EH (cell line): ENCODE data around the gene ENAH.
"Not testable (repeated sequence)": the region's sequence is repeated elsewhere in the genome, so short reads cannot be mapped to it uniquely, and the experiment has no call there.

ENCODE experiments used
- DNase-seq: peaks from one replicate; pipeline ENCODE4 v3.0.0-alpha.2; 2015; ENCODE audit warnings: low read depth

The ENAH gene

DNA sequence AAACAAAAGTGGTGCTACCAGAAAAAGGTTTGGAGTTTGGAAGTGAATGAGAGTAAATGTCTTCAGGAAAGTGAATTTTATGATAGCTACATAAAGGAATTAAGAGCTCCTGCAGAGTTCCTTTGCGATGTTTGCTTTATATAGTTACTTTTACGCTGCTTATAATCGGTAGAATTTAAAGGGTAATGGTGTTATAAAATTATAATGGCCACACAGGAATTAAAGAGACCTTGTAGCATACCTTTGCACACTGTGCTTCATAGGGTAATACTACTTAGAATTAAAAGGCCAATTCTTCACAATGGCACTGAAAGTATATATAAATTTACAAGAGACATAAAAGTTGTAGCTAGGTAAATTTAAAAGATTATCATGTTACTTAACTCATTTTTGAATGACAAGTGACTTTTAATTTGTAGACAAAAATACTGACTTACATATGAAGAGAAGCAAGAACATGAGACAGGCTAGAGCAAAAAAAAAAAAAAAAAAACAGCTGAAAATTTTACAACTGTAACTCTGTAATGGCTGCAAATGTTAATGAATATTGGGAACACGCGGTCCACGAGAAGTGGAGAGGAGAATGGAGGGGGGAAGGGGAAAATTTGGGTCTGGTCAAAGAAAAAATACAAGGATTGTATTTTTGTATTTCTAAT lies 159.2 kb downstream of the ENAH start:
- DNase-seq = no peak

GRCh38 chr1:225488676-225489075 lies 164.2 kb downstream of the ENAH start:
- no peak for DNase-seq

- DNase-seq = no peak
These were observed 166.1 kb downstream of the ENAH start for GRCh38 chr1:225486856-225487255.

- no peak for DNase-seq
These were observed 166.9 kb downstream of the ENAH start for GRCh38 chr1:225485991-225486530.

DNA sequence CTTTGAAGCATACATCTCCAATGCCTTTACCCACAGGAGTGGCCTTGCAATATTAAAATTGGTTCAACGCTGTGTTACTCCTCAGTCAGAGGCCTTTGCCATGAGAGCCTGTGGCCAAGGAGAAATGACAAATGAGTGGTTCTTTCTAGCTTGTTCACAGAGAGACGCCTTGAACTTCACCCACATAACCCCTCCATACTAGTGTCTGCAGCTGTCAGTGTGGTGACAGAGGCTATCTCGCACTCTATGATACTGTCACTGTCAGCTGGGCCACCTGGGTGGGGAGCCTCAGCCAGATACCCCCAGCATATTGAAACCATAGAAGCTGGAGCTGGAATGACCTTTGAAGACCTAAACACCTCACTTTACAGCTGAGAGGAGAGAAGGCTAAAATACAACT lies 167.7 kb downstream of the ENAH start:
- DNase-seq = no peak

GRCh38 chr1:225484657-225485214 lies 168.2 kb downstream of the ENAH start:
- peak; percentile 9 for DNase-seq

DNA sequence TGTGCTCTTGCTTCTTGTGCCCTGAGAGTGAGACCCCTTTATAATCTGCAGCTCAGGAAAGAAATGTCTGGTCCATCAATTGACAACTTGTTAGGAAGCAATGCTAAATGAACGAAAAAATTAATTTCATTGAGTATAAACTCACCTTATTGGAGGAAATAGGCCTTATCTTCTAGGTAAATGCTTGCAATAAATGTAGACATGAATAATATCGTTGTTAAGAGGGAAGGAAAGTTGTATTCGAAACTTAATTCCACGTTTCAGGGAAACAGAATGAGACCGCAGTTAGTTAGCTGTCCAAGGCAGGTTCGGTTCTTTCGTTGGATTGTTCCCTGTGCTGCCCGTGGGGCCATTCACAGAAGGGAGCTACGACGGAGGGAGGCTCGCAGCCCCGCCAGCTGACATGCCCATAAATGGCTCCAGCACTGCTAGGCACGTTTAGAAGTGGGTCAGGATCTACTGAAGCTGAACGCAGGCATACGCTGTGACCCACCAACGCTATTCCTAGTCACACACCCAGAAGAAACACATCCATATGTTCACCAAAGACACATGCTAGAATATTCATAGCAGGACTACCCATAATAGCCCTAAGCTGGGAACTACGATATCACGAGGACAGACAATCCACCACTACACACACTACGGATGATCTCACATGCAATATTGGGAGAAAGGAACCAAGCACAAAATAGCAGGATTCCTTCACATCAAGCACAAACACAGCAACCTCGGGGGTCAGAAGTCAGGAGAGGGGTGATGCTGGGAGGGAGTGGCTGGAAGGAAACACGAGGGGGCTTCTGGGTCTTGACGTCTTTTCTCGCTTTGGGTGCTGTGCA lies 168.9 kb downstream of the ENAH start:
- DNase-seq = no peak

- DNase-seq = peak; percentile 83
These were observed 170.4 kb downstream of the ENAH start for GRCh38 chr1:225482421-225482950.

GRCh38 chr1:225481738-225482137 lies 171.2 kb downstream of the ENAH start:
- DNase-seq = no peak

GRCh38 chr1:225480825-225481434 lies 172.0 kb downstream of the ENAH start:
- peak; percentile 41 for DNase-seq

DNA sequence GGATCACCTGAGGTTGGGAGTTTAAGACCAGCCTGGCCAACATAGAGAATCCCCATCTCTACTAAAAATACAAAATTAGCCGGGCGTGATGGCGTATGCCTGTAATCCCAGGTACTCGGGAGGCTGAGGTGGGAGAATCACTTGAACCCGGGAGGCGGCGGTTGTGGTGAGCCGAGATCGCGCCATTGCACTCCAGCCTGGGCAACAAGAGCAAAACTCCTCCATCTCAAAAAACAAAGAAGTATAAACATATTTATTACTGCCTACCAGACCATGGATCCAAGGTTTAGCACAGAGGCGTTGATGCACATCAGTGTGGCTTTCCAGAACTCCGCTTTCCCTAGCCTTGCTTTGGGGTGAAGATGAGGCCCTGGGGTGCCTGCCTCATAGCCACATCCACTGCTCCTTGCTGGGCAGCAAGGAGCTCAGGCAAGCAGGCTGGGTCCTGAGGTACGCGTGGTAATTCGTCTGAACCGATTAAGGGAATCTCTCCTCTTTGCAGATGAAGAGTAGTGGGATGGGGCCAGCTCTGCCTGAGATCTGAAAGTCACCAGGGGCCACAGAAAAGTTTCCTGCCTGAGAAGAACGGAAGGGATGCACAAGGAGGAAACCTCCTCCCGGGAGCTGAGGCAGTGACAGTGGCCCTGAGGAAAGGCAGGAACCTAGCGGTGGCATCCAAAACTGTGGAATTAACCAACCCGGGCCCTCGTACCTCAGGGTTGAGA lies 172.8 kb downstream of the ENAH start:
- no peak for DNase-seq

DNA sequence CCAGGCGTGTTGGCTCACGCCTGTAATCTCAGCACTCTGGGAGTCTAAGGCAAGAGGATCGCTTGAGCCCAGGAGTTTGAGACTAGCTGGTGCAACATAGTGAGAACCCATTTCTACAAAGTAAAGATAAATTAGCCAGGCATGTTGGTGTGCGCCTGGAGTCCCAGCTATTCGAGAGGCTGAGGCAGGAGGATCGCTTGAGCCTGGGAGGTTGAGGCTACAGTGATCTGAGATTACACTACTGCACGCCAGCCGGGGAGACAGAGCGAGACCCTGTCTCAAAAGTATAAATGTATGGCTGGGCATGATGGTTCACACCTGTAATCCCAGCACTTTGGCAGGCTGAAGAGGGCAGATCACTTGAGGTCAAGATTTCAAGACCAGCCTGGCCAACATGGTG lies 173.6 kb downstream of the ENAH start:
- DNase-seq = no peak

DNA sequence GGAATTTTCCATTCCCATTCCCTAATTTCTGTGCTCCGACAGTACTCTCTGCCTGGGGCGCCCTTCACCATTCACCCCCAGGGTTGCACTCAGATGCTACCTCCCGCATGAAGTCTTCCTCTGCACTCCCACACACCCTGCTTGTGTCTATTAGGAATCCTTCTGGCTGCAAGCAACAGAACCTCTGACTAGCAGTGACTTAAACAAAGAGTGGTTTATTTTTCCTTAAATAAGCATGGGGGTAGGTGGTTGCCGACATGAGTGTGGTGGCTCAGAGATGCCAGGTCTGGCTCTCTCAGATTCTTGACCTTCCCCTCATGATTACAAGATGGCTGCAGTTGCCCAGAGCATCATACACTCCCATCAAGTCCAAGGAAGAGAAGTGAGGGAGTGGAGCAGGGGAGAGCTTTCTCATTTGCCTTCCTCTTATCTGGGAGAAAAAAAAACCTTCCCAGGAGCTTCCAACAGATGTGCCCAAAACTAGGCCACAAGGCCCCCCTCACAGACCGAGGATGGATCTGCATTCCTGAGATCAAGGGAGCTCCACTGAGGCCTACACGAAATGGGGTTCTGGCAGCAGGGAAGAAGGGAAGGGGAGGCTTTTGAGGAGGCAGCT lies 175.5 kb downstream of the ENAH start:
- DNase-seq = no peak

GRCh38 chr1:225476538-225476988 lies 176.4 kb downstream of the ENAH start:
- DNase-seq = no peak

DNA sequence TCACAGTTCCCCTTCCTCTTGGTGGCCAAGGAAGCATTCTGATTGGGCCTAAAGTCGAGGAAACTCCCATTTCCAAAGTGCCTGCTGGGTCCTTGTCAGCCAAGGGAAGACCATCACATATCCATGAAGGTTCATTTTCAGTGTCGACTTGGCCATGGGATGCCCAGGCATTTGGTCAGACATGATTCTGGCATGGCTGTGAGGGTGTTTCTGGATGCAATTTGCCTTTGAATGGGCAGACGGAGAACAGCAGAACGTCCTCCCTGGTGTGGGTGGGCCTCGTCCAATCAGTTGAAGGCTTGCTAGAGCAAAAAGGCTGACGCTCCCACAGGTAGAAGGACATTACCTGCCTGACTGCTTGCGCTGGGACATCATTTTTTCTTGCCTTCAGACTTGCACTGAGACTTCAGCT lies 176.8 kb downstream of the ENAH start:
- DNase-seq = no peak

DNA sequence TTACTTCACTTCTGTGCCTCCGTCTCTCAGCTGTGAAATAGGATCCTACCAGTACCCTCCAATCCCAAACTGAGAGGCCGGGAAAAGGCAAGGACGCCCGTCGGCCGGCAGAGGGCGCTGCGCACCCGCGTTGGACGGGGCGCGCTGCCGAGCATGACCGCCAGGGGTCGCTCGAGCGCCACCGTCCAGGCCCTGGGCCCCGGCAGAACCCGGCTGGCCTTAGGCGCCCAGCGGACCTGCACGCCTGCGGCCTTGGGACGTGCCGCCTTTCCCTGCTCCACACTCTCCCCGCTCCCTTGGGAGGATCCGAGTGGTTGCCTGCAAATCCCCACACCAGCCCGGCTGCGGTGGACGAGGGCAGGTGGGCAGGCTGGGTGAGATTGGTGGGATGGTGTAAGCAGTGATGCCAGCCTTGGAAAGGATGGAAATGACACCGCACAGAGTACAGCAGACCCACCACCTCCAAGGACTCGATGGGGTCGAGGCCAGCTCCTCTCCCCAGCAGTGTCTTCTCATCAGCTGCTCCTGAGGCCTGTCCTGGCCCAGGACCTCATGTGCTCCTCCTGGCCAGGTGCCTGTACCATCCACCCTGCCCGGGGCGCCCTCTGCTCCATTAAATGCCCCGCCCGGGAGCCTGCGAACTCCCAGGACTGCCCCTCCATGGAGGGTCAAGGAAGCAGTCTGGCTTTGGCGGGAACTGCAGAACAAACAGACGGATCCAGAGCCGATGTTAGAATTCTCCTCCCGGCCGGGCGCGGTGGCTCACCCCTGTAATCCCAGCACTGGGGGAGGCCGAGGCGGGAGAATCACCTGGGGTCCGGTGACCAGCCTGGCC lies 177.7 kb downstream of the ENAH start:
- peak; percentile 67 for DNase-seq

DNA sequence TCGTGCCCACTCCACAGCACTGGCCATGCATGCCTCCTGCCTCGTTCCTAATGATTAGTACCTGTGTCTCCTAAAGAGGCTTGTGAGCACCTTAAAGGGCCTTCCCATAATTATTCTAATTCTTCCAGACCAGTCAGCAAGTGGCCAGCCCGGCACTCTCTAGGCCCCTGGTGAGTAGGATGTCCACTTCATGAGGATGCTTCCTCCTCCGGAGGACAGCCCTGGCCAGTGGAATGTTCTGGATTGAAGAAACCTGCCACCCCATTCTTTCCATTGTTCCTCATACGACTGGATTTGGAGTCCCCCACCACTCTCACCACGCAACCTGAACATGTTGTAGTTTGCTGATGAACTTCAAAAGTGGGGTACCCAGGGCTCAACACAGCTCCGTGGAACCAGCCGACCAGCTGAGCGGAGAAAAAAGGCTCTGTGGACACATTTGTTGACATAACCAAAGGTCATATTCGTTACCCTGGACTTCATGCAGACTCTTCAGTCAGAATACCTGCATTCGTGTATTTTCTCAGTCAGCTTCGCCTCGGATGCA lies 178.4 kb downstream of the ENAH start:
- no peak for DNase-seq

- not testable (repeated sequence) for DNase-seq
These were observed 179.1 kb downstream of the ENAH start for GRCh38 chr1:225473676-225474438.

GRCh38 chr1:225473266-225473665 lies 179.7 kb downstream of the ENAH start:
- peak; percentile 36 for DNase-seq
